IPS-18c (cell line): Measurements from ENCODE around the gene C11orf58.

Source experiments
- H3K4me3 ChIP-seq: 2 replicates; pipeline ENCODE4 v1.7.0; 2013; ENCODE audit warnings: low read depth, mild to moderate bottlenecking, low read length, moderate library complexity; ENCODE audit not compliant: insufficient read depth
- H3K9me3 ChIP-seq: one replicate; pipeline ENCODE4 v1.6.1; 2013; ENCODE audit warnings: mild to moderate bottlenecking, low read length, moderate library complexity; ENCODE audit not compliant: control insufficient read depth, insufficient read depth

C11orf58 gene

GRCh38 chr11:16791191-16791961 lies 52.9 kb downstream of the C11orf58 start:
- H3K4me3 ChIP-seq: no peak overlapping the region
- H3K9me3 ChIP-seq: no peaks in the 10 kb centered on the region

- H3K9me3 ChIP-seq: no peaks in the 10 kb centered on the region
- H3K4me3 ChIP-seq: no peak overlapping the region
These were observed 54.0 kb downstream of the C11orf58 start for GRCh38 chr11:16792426-16792825.

- Histone ChIP-seq H3K9me3 (no peaks in the 10 kb centered on the region), H3K4me3 (no peak overlapping the region)
These were observed 54.6 kb downstream of the C11orf58 start for GRCh38 chr11:16793009-16793408.

GRCh38 chr11:16793511-16793910 lies 55.1 kb downstream of the C11orf58 start:
- H3K4me3 ChIP-seq: no peak overlapping the region
- H3K9me3 ChIP-seq: no peaks in the 10 kb centered on the region

- Histone ChIP-seq H3K4me3 (no peak overlapping the region), H3K9me3 (no peaks in the 10 kb centered on the region)
These were observed 55.8 kb downstream of the C11orf58 start for GRCh38 chr11:16794047-16794818.

- H3K4me3 ChIP-seq: no peak overlapping the region
- H3K9me3 ChIP-seq: no peaks in the 10 kb centered on the region
These were observed 56.7 kb downstream of the C11orf58 start for GRCh38 chr11:16795146-16795545.

GRCh38 chr11:16796311-16796710 lies 57.9 kb downstream of the C11orf58 start:
- Histone ChIP-seq H3K4me3 (no peak overlapping the region), H3K9me3 (no peaks in the 10 kb centered on the region)

GRCh38 chr11:16797776-16798175 lies 59.3 kb downstream of the C11orf58 start:
- Histone ChIP-seq H3K9me3 (no peaks in the 10 kb centered on the region), H3K4me3 (no peak overlapping the region)

- Histone ChIP-seq H3K4me3 (no peak overlapping the region), H3K9me3 (no peaks in the 10 kb centered on the region)
These were observed 60.8 kb downstream of the C11orf58 start for GRCh38 chr11:16799221-16799620.

- Histone ChIP-seq H3K4me3 (no peak overlapping the region), H3K9me3 (no peaks in the 10 kb centered on the region)
These were observed 61.4 kb downstream of the C11orf58 start for GRCh38 chr11:16799890-16800289.

GRCh38 chr11:16800382-16800781 lies 61.9 kb downstream of the C11orf58 start:
- Histone ChIP-seq H3K9me3 (no peaks in the 10 kb centered on the region), H3K4me3 (no peak overlapping the region)

GRCh38 chr11:16801288-16801980 lies 63.0 kb downstream of the C11orf58 start:
- Histone ChIP-seq H3K9me3 (no peaks in the 10 kb centered on the region), H3K4me3 (no peak overlapping the region)

- no peak overlapping the region for H3K4me3 ChIP-seq
- H3K9me3 ChIP-seq: no peaks in the 10 kb centered on the region
These were observed 65.9 kb downstream of the C11orf58 start for GRCh38 chr11:16804104-16804947.

- Histone ChIP-seq H3K9me3 (no peaks in the 10 kb centered on the region), H3K4me3 (no peak overlapping the region)
These were observed 67.5 kb downstream of the C11orf58 start for GRCh38 chr11:16805938-16806337.

- H3K4me3 ChIP-seq: no peak overlapping the region
- H3K9me3 ChIP-seq: no peaks in the 10 kb centered on the region
These were observed 68.3 kb downstream of the C11orf58 start for GRCh38 chr11:16806791-16807190.

GRCh38 chr11:16807306-16807705 lies 68.9 kb downstream of the C11orf58 start:
- no peak overlapping the region for H3K4me3 ChIP-seq
- H3K9me3 ChIP-seq: no peaks in the 10 kb centered on the region
